Fibroblast of skin of abdomen (primary cell): ENCODE data around the gene DOCK3.
"Not testable (repeated sequence)": the region's sequence is repeated elsewhere in the genome, so short reads cannot be mapped to it uniquely, and the experiment has no call there.

ENCODE experiments used
- DNase-seq: peaks from one replicate; pipeline ENCODE4 v3.0.0-alpha.2; 2013

Gene DOCK3

GRCh38 chr3:51375571-51375970, 700.8 kb downstream of the DOCK3 start:
- no peak for DNase-seq

- DNase-seq, result no peak
These were observed 703.3 kb downstream of the DOCK3 start for GRCh38 chr3:51378065-51378464.

- no peak for DNase-seq
These were observed 704.0 kb downstream of the DOCK3 start for GRCh38 chr3:51378726-51379125.

GRCh38 chr3:51379301-51379700, 704.6 kb downstream of the DOCK3 start:
- DNase-seq, result no peak

- no peak for DNase-seq
These were observed 705.2 kb downstream of the DOCK3 start for GRCh38 chr3:51379746-51380455.

GRCh38 chr3:51380601-51381332, 706.0 kb downstream of the DOCK3 start:
- DNase-seq, result no peak

- DNase-seq, result no peak
These were observed 706.6 kb downstream of the DOCK3 start for GRCh38 chr3:51381333-51381705.

GRCh38 chr3:51382076-51382745, 707.5 kb downstream of the DOCK3 start:
- DNase-seq, result no peak

GRCh38 chr3:51382947-51383578, 708.3 kb downstream of the DOCK3 start:
- no peak for DNase-seq

- no peak for DNase-seq
These were observed 709.5 kb downstream of the DOCK3 start for GRCh38 chr3:51384055-51384725.

- peak; percentile 98 for DNase-seq
These were observed 710.2 kb downstream of the DOCK3 start, which contains the start of gene MANF for GRCh38 chr3:51384726-51385473. Gene MANF, plus strand, starts transcription at chr3:51385291. Its CDS starts 52 bp downstream, at chr3:51385343.

GRCh38 chr3:51385621-51386091, 710.9 kb downstream of the DOCK3 start:
- no peak for DNase-seq

- no peak for DNase-seq
These were observed 711.6 kb downstream of the DOCK3 start for GRCh38 chr3:51386159-51386851.

- DNase-seq, result no peak
These were observed 712.1 kb downstream of the DOCK3 start for GRCh38 chr3:51386852-51387229.

- DNase-seq, result not testable (repeated sequence)
These were observed 712.6 kb downstream of the DOCK3 start for GRCh38 chr3:51387281-51387680.

- DNase-seq, result no peak
These were observed 713.7 kb downstream of the DOCK3 start for GRCh38 chr3:51388286-51389029.

GRCh38 chr3:51389423-51390183, 714.9 kb downstream of the DOCK3 start:
- DNase-seq, result peak; percentile 48

GRCh38 chr3:51390246-51391074, 715.7 kb downstream of the DOCK3 start:
- DNase-seq, result no peak
